Keratinocyte (primary cell): Measurements from ENCODE around the gene PADI1. TPM values are rescaled to one million over a fixed set of nuclear protein-coding genes. Genes with fewer than 3 reads are reported as not detected.

Source experiments
- DNase-seq: peaks from one replicate; pipeline ENCODE4 v3.0.0-alpha.2; 2011; ENCODE audit warnings: low read depth, missing footprints, low spot score
- FAIRE-seq: peaks from 2 replicates; lab custom pipeline; 2011; peaks lifted over from hg19 to GRCh38; lab: Jason Lieb, UNC
- H2AFZ ChIP-seq: 2 replicates; pipeline ENCODE4 v1.6.0; 2012; ENCODE audit warnings: low read length, control low read depth, inconsistent platforms; ENCODE audit not compliant: control insufficient read depth
- H3K27ac ChIP-seq: 2 replicates; pipeline ENCODE4 v1.5.1; 2011; ENCODE audit warnings: low read length; ENCODE audit not compliant: control insufficient read depth, insufficient read depth
- H3K27me3 ChIP-seq: 3 replicates; pipeline ENCODE4 v1.6.0; 2011; ENCODE audit warnings: low read length; ENCODE audit not compliant: control insufficient read depth, insufficient read depth; ENCODE audit errors: extremely low read depth
- H3K36me3 ChIP-seq, 2 experiments: 2 replicates in 1 of 2; 3 replicates in 1 of 2; pipeline ENCODE4 v1.5.1; 2011; ENCODE audit warnings: low read length in 2 of 2, mild to moderate bottlenecking in 1 of 2; ENCODE audit not compliant: control insufficient read depth in 2 of 2, insufficient read depth in 2 of 2; ENCODE audit errors: extremely low read depth in 1 of 2
- H3K4me1 ChIP-seq: 3 replicates; pipeline ENCODE4 v1.5.1; 2011; ENCODE audit warnings: low read length; ENCODE audit not compliant: control insufficient read depth, insufficient read depth; ENCODE audit errors: extremely low read depth
- H3K4me2 ChIP-seq: 3 replicates; pipeline ENCODE4 v1.6.0; 2011; ENCODE audit warnings: low read depth, low read length; ENCODE audit not compliant: control insufficient read depth, insufficient read depth; ENCODE audit errors: extremely low read depth
- H3K4me3 ChIP-seq, 3 experiments: fragments of 200-600 bp in 1 of 3; sonication (generic) in 1 of 3; 2 replicates in 2 of 3; 3 replicates in 1 of 3; pipeline ENCODE4 v1.5.1; 2011 to 2016; ENCODE audit warnings: low read length in 3 of 3, mild to moderate bottlenecking in 3 of 3, control low read depth in 2 of 3, inconsistent platforms in 1 of 3, low read depth in 1 of 3, mixed read lengths in 1 of 3, mixed run types in 1 of 3, moderate library complexity in 1 of 3; ENCODE audit not compliant: control insufficient read depth in 2 of 3, insufficient read depth in 2 of 3; ENCODE audit errors: extremely low read depth in 1 of 3
- H3K79me2 ChIP-seq: 2 replicates; pipeline ENCODE4 v1.6.0; 2012; ENCODE audit warnings: low read length; ENCODE audit not compliant: control insufficient read depth, insufficient read depth
- H3K9ac ChIP-seq: 3 replicates; pipeline ENCODE4 v1.6.0; 2011; ENCODE audit warnings: low read length; ENCODE audit not compliant: control insufficient read depth, insufficient read depth; ENCODE audit errors: extremely low read depth
- H3K9me1 ChIP-seq: 3 replicates; pipeline ENCODE4 v1.6.0; 2011; ENCODE audit warnings: low read length; ENCODE audit not compliant: control insufficient read depth, insufficient read depth; ENCODE audit errors: extremely low read depth
- H3K9me3 ChIP-seq: 2 replicates; pipeline ENCODE4 v1.5.1; 2012; ENCODE audit warnings: low read depth, low read length; ENCODE audit not compliant: control insufficient read depth
- H4K20me1 ChIP-seq: 3 replicates; pipeline ENCODE4 v1.6.0; 2011; ENCODE audit warnings: low read length; ENCODE audit not compliant: control insufficient read depth, insufficient read depth; ENCODE audit errors: extremely low read depth
- CTCF ChIP-seq, 3 experiments: IDR thresholded peaks in 1 of 3; conservative IDR thresholded peaks in 1 of 3; optimal IDR thresholded peaks in 1 of 3; 2 replicates in 2 of 3; 3 replicates in 1 of 3; pipeline versions ENCODE3 to v1.5.1; 2011; ENCODE audit warnings: low read length in 3 of 3, mild to moderate bottlenecking in 3 of 3, moderate library complexity in 2 of 3, control low read depth in 1 of 3, inconsistent platforms in 1 of 3; ENCODE audit not compliant: insufficient read depth in 2 of 3; ENCODE audit errors: extremely low read depth in 1 of 3
- EZH2 ChIP-seq: IDR thresholded peaks from one replicate; pipeline ENCODE4 v1.6.1; 2012; ENCODE audit warnings: inconsistent platforms, mild to moderate bottlenecking, low read length, moderate library complexity
- dilution Hi-C: fragments of 300-500 bp; cut with MboI; formaldehyde crosslinking; loops from one replicate; pipeline ENCODE4 v1.7.0; 2020; ENCODE audit warnings: low sequenced_read_pairs; ENCODE audit not compliant: extremely low pct_ligation_motif_present
- polyA plus RNA-seq, 5 experiments: library from polyadenylated mRNA; depleted of rRNA in 3 of 5; stranded (reverse) in 3 of 5; stranded (forward) in 1 of 5; unstranded in 1 of 5; fragments of >200 nt; gene quantifications; 1 replicate in 1 of 5; 2 replicates in 3 of 5; 3 replicates in 1 of 5; pipeline versions ENCODE4 v1.2.1 to v1.2.3, GENCODE V29; 2011 to 2012; ENCODE audit warnings: missing spikeins in 2 of 5, low read depth in 1 of 5, low replicate concordance in 1 of 5

Gene PADI1
- polyA plus RNA-seq, 1 donor (not counting 4 experiments of a cell fraction or from before 2014, with no cell fraction given): 0.96 TPM

GRCh38 chr1:17206196-17206595 lies 1.3 kb downstream of the PADI1 start:
- TF ChIP-seq CTCF (optimal IDR thresholded peaks at IDR 0.05 in 1 of 3, IDR thresholded peaks at IDR 0.05 in 1 of 3, conservative IDR thresholded peaks at IDR 0.05 in 1 of 3; ENCODE audit: extremely low read depth in 1 of 3, insufficient read depth in 2 of 3, low read length in 3 of 3) (no peak), EZH2 (no peak)
- no peak for DNase-seq
- peaks cover 2% of the 10 kb centered on the region for H3K9me1 ChIP-seq
- peaks cover 49% of the 10 kb centered on the region for H3K4me1 ChIP-seq
- no peak for FAIRE-seq
- H3K9ac ChIP-seq: no peak overlapping the region
- no peaks in the 10 kb centered on the region for H3K79me2 ChIP-seq
- no peak overlapping the region for H3K4me2 ChIP-seq
- no peak overlapping the region for H3K27ac ChIP-seq
- dilution Hi-C loops: no loop called here
- no peaks in the 10 kb centered on the region for H3K9me3 ChIP-seq
- H3K27me3 ChIP-seq: no peaks in the 10 kb centered on the region
- no peaks in the 10 kb centered on the region for H4K20me1 ChIP-seq
- no peaks in the 10 kb centered on the region for H3K36me3 ChIP-seq
- H2AFZ ChIP-seq: no peak overlapping the region
- no peak overlapping the region for H3K4me3 ChIP-seq

DNA sequence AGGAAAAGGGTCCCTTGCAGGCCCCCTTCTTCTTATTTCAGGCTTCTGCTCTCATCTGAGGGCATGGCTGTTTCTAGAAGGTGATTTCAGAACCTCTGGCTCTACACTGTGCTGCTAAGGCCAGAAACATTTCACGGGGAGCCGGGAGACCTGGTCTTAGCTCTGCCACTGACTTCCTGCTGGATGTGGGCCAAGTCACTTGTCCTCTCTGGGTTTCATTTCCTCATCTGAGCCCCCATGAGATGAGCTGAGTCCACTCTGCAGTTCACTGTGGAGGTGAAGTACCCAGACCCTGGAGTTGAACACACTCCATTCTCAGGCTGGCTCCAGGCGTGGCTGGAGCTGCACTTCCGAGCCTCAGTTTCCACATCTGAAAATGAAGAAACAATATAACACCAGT lies 2.1 kb downstream of the PADI1 start:
- Histone ChIP-seq H3K9me3 (no peaks in the 10 kb centered on the region), H3K79me2 (no peaks in the 10 kb centered on the region), H3K27me3 (no peaks in the 10 kb centered on the region), H3K9me1 (peaks cover 2% of the 10 kb centered on the region), H3K27ac (no peak overlapping the region), H3K4me1 (peaks cover 53% of the 10 kb centered on the region), H2AFZ (no peak overlapping the region), H3K4me3 (no peak overlapping the region), H4K20me1 (no peaks in the 10 kb centered on the region), H3K36me3 (no peaks in the 10 kb centered on the region), H3K9ac (peak overlapping the region; percentile 48), H3K4me2 (no peak overlapping the region)
- no peak for DNase-seq
- TF ChIP-seq EZH2 (no peak), CTCF (optimal IDR thresholded peaks at IDR 0.05 in 1 of 3, IDR thresholded peaks at IDR 0.05 in 1 of 3, conservative IDR thresholded peaks at IDR 0.05 in 1 of 3; ENCODE audit: extremely low read depth in 1 of 3, insufficient read depth in 2 of 3, low read length in 3 of 3) (no peak)
- dilution Hi-C loops: no loop called here
- no peak for FAIRE-seq
